DND-41 (cell line): Measurements from ENCODE around the gene EXOC3L4.

Source experiments
- CTCF ChIP-seq: IDR thresholded peaks from 2 replicates; pipeline ENCODE4 v1.5.1; 2012; ENCODE audit warnings: borderline replicate concordance, low read length, moderate library complexity, mild to moderate bottlenecking; ENCODE audit not compliant: poor library complexity, severe bottlenecking; ENCODE audit errors: extremely low read depth
- EZH2 ChIP-seq: IDR thresholded peaks from 3 replicates; pipeline ENCODE4 v1.6.1; 2012; ENCODE audit warnings: borderline replicate concordance, low read depth, mild to moderate bottlenecking, moderate library complexity, low read length, inconsistent platforms; ENCODE audit not compliant: severe bottlenecking

GRCh38 chr14:103087343-103087835 is 7.1 kb upstream of the EXOC3L4 start:
- TF ChIP-seq EZH2 (no peak), CTCF (no peak)
